NCI-H510A treated with DMSO at 0.1 percent for 48 hours (cell line): Measurements from ENCODE around the gene NWD2.
A peak's percentile ranks its signal among the peaks of the same experiment; 100 is the strongest.

Experiments used
- DNase-seq: peaks from one replicate; lab custom pipeline; 2025; lab: John Stamatoyannopoulos, UW

Gene NWD2

GRCh38 chr4:37439809-37440474 is 195.4 kb downstream of the NWD2 start:
- no peak for DNase-seq

GRCh38 chr4:37440501-37440900 is 196.0 kb downstream of the NWD2 start:
- no peak for DNase-seq

GRCh38 chr4:37441231-37442061 is 196.9 kb downstream of the NWD2 start:
- no peak for DNase-seq

GRCh38 chr4:37442062-37442323 is 197.4 kb downstream of the NWD2 start:
- no peak for DNase-seq

GRCh38 chr4:37443137-37443536 is 198.6 kb downstream of the NWD2 start:
- no peak for DNase-seq

- DNase-seq: no peak
Observed at GRCh38 chr4:37445023-37445422, 200.5 kb downstream of the NWD2 start.

- DNase-seq: no peak
Observed at GRCh38 chr4:37446016-37446415, 201.5 kb downstream of the NWD2 start.

GRCh38 chr4:37447886-37448285 is 203.3 kb downstream of the NWD2 start:
- no peak for DNase-seq

GRCh38 chr4:37450309-37450708 is 205.8 kb downstream of the NWD2 start:
- no peak for DNase-seq

- no peak for DNase-seq
Observed at GRCh38 chr4:37450911-37451310, 206.4 kb downstream of the NWD2 start.

- no peak for DNase-seq
Observed at GRCh38 chr4:37451656-37452055, 207.1 kb downstream of the NWD2 start.

- DNase-seq: peak; percentile 88
Observed at GRCh38 chr4:37452952-37453280, 208.4 kb downstream of the NWD2 start.

GRCh38 chr4:37453281-37453998 is 208.9 kb downstream of the NWD2 start:
- peak; percentile 55 for DNase-seq

- DNase-seq: no peak
Observed at GRCh38 chr4:37453999-37454800, 209.7 kb downstream of the NWD2 start.

- DNase-seq: no peak
Observed at GRCh38 chr4:37455301-37456131, 211.0 kb downstream of the NWD2 start.

- DNase-seq: no peak
Observed at GRCh38 chr4:37461801-37462200, 217.3 kb downstream of the NWD2 start.

- no peak for DNase-seq
Observed at GRCh38 chr4:37463033-37463856, 218.7 kb downstream of the NWD2 start.

- DNase-seq: no peak
Observed at GRCh38 chr4:37464373-37465128, 220.0 kb downstream of the NWD2 start.

- DNase-seq: no peak
Observed at GRCh38 chr4:37465296-37465695, 220.8 kb downstream of the NWD2 start.

GRCh38 chr4:37465845-37466244 is 221.3 kb downstream of the NWD2 start:
- DNase-seq: no peak
